AG09309 (cell line): ENCODE results near the gene SETBP1.

Experiments
- DNase-seq: peaks from one replicate; pipeline ENCODE4 v3.0.0-alpha.2; 2010; ENCODE audit warnings: low read depth
- H3K4me3 ChIP-seq: 2 replicates; pipeline ENCODE4 v1.5.1; 2011; ENCODE audit warnings: mild to moderate bottlenecking, low read depth, low read length, moderate library complexity; ENCODE audit not compliant: control insufficient read depth
- CTCF ChIP-seq: IDR thresholded peaks from 2 replicates; pipeline ENCODE4 v1.5.1; 2011; ENCODE audit warnings: mild to moderate bottlenecking, low read depth, low read length, inconsistent platforms; ENCODE audit not compliant: insufficient read depth, control insufficient read depth; ENCODE audit errors: missing control alignments

The SETBP1 gene

GRCh38 chr18:44770641-44771040 lies 90.0 kb downstream of the SETBP1 start:
- no peak for DNase-seq
- no peak for TF ChIP-seq CTCF

GRCh38 chr18:44771572-44771955 lies 90.9 kb downstream of the SETBP1 start:
- no peak overlapping the region for H3K4me3 ChIP-seq
- no peak for TF ChIP-seq CTCF
- no peak for DNase-seq

More at GRCh38 chr18:44770641-44771040, 90.0 kb downstream of the SETBP1 start:
- no peak overlapping the region for H3K4me3 ChIP-seq

- no peak overlapping the region for H3K4me3 ChIP-seq
- TF ChIP-seq CTCF = no peak
- DNase-seq = peak; percentile 28
Measured at GRCh38 chr18:44771956-44772917, 91.5 kb downstream of the SETBP1 start.

DNA sequence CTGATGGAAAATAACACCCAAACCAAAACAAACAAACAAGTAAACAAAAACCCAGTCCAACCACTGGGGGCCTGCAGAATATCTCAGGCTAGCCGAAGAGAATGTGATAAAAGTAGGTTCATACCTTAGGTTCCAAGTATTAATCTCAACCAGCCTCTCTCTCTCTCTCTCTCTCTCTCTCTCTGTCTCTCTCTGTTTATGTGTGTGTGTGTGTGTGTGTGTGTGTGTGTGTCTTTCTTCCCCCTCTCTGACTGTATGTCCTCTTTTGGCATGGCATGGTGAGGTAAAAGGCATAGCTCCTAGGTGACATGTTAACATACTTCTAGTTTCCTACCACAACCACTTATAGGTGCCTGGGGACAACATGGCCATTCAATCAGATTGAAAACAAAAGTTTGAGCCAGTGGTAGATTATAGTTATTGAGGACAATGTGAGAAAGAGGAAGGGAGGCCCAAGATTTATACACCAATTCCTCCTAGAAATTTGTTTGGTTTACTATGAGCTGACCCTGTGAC lies 93.0 kb downstream of the SETBP1 start:
- no peak for TF ChIP-seq CTCF
- H3K4me3 ChIP-seq = no peak overlapping the region
- DNase-seq = no peak

- H3K4me3 ChIP-seq = no peak overlapping the region
- no peak for TF ChIP-seq CTCF
- no peak for DNase-seq
Measured at GRCh38 chr18:44774191-44774590, 93.5 kb downstream of the SETBP1 start.

GRCh38 chr18:44777457-44778192 lies 96.9 kb downstream of the SETBP1 start:
- H3K4me3 ChIP-seq = no peak overlapping the region
- no peak for TF ChIP-seq CTCF
- DNase-seq = no peak
